ENCODE data around the gene TFIP11.

The TFIP11 gene

GRCh38 chr22:26496456-26496855 is 15.8 kb downstream of the TFIP11 start:
- Histone ChIP-seq H3K36me3 (peaks cover 99% of the 10 kb centered on the region), H3K9me3 (no peaks in the 10 kb centered on the region), H3K27ac (no peak overlapping the region), H3K4me3 (ENCODE audit: low read depth in 1 of 2, low read length in 1 of 2) (no peak overlapping the region), H3K27me3 (no peaks in the 10 kb centered on the region), H3K4me1 (ENCODE audit: control insufficient read depth in 1 of 2, insufficient read depth in 1 of 2, low read depth in 1 of 2, low read length in 1 of 2) (no peaks in the 10 kb centered on the region)
- TF ChIP-seq CTCF (IDR thresholded peaks at IDR 0.05): no peak

- H3K4me1 ChIP-seq (ENCODE audit: control insufficient read depth in 1 of 2, insufficient read depth in 1 of 2, low read depth in 1 of 2, low read length in 1 of 2): no peaks in the 10 kb centered on the region
- H3K27me3 ChIP-seq: no peaks in the 10 kb centered on the region
- no peaks in the 10 kb centered on the region for H3K9me3 ChIP-seq
- H3K36me3 ChIP-seq: peaks cover 97% of the 10 kb centered on the region
- H3K27ac ChIP-seq: no peak overlapping the region
- no peak for TF ChIP-seq CTCF (IDR thresholded peaks at IDR 0.05)
- no peak overlapping the region for H3K4me3 ChIP-seq (ENCODE audit: low read depth in 1 of 2, low read length in 1 of 2)
These were observed 17.8 kb downstream of the TFIP11 start for GRCh38 chr22:26494506-26494905.

GRCh38 chr22:26492220-26492619 is 20.1 kb downstream of the TFIP11 start:
- H3K36me3 ChIP-seq: peaks cover 94% of the 10 kb centered on the region
- H3K27me3 ChIP-seq: no peaks in the 10 kb centered on the region
- H3K27ac ChIP-seq: no peak overlapping the region
- no peak overlapping the region for H3K4me3 ChIP-seq (ENCODE audit: low read depth in 1 of 2, low read length in 1 of 2)
- TF ChIP-seq CTCF (IDR thresholded peaks at IDR 0.05): no peak
- no peaks in the 10 kb centered on the region for H3K4me1 ChIP-seq (ENCODE audit: control insufficient read depth in 1 of 2, insufficient read depth in 1 of 2, low read depth in 1 of 2, low read length in 1 of 2)
- H3K9me3 ChIP-seq: no peaks in the 10 kb centered on the region

GRCh38 chr22:26489447-26490036 is 22.7 kb downstream of the TFIP11 start:
- H3K36me3 ChIP-seq: peaks cover 68% of the 10 kb centered on the region
- no peak overlapping the region for H3K27ac ChIP-seq
- no peak overlapping the region for H3K4me3 ChIP-seq (ENCODE audit: low read depth in 1 of 2, low read length in 1 of 2)
- no peaks in the 10 kb centered on the region for H3K9me3 ChIP-seq
- no peaks in the 10 kb centered on the region for H3K27me3 ChIP-seq
- no peak for TF ChIP-seq CTCF (IDR thresholded peaks at IDR 0.05)
- peaks cover under 1 to 4% of the 10 kb centered on the region in 2 experiments for H3K4me1 ChIP-seq (ENCODE audit: control insufficient read depth in 1 of 2, insufficient read depth in 1 of 2, low read depth in 1 of 2, low read length in 1 of 2)

GRCh38 chr22:26487996-26488395 is 24.3 kb downstream of the TFIP11 start:
- Histone ChIP-seq H3K27me3 (no peaks in the 10 kb centered on the region), H3K4me1 (ENCODE audit: control insufficient read depth in 1 of 2, insufficient read depth in 1 of 2, low read depth in 1 of 2, low read length in 1 of 2) (peaks cover 12 to 18% of the 10 kb centered on the region in 2 experiments), H3K36me3 (peaks cover 53% of the 10 kb centered on the region), H3K27ac (no peak overlapping the region), H3K4me3 (ENCODE audit: low read depth in 1 of 2, low read length in 1 of 2) (no peak overlapping the region), H3K9me3 (no peaks in the 10 kb centered on the region)
- no peak for TF ChIP-seq CTCF (IDR thresholded peaks at IDR 0.05)

All from neutrophil (primary cell).